ENCODE data around the gene NPC1.

- TF ChIP-seq CTCF (IDR thresholded peaks at IDR 0.05) (no peak), POLR2AphosphoS5 (IDR thresholded peaks at IDR 0.05; ENCODE audit: low read depth, low read length) (no peak), TCF7L2 (IDR thresholded peaks at IDR 0.05; ENCODE audit: low read depth, low read length) (no peak)
- TF ChIP-seq, protein P1, sequence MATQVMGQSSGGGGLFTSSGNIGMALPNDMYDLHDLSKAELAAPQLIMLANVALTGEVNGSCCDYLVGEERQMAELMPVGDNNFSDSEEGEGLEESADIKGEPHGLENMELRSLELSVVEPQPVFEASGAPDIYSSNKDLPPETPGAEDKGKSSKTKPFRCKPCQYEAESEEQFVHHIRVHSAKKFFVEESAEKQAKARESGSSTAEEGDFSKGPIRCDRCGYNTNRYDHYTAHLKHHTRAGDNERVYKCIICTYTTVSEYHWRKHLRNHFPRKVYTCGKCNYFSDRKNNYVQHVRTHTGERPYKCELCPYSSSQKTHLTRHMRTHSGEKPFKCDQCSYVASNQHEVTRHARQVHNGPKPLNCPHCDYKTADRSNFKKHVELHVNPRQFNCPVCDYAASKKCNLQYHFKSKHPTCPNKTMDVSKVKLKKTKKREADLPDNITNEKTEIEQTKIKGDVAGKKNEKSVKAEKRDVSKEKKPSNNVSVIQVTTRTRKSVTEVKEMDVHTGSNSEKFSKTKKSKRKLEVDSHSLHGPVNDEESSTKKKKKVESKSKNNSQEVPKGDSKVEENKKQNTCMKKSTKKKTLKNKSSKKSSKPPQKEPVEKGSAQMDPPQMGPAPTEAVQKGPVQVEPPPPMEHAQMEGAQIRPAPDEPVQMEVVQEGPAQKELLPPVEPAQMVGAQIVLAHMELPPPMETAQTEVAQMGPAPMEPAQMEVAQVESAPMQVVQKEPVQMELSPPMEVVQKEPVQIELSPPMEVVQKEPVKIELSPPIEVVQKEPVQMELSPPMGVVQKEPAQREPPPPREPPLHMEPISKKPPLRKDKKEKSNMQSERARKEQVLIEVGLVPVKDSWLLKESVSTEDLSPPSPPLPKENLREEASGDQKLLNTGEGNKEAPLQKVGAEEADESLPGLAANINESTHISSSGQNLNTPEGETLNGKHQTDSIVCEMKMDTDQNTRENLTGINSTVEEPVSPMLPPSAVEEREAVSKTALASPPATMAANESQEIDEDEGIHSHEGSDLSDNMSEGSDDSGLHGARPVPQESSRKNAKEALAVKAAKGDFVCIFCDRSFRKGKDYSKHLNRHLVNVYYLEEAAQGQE (IDR thresholded peaks at IDR 0.05; ENCODE audit: insufficient read depth in 1 of 2, low read depth in 2 of 2, low read length in 1 of 2), result no peak
These were observed 56.1 kb downstream of the NPC1 start for GRCh38 chr18:23530195-23530594.

Data from Panc1 (cell line).